CD1c-positive myeloid dendritic cell (primary cell): ENCODE data around the gene CFAP206.

Experiments used
- DNase-seq: peaks from one replicate; pipeline ENCODE4 v3.0.0-alpha.2; 2016; ENCODE audit errors: extremely low spot score

CFAP206 gene, protein sequence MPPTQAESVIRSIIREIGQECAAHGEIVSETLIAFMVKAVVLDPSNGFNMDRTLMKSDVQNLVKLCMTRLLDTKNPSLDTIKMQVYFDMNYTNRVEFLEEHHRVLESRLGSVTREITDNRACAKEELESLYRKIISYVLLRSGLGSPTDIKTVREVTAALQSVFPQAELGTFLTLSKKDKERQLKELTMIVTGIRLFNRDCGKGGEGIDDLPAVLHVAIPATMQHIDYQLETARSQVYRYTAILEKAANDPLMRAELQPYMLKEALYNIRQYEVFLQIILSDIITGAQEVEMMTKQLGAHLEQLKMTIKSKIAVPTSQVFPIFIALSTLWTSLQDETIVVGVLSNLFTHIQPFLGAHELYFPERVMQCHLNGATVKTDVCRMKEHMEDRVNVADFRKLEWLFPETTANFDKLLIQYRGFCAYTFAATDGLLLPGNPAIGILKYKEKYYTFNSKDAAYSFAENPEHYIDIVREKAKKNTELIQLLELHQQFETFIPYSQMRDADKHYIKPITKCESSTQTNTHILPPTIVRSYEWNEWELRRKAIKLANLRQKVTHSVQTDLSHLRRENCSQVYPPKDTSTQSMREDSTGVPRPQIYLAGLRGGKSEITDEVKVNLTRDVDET

DNA sequence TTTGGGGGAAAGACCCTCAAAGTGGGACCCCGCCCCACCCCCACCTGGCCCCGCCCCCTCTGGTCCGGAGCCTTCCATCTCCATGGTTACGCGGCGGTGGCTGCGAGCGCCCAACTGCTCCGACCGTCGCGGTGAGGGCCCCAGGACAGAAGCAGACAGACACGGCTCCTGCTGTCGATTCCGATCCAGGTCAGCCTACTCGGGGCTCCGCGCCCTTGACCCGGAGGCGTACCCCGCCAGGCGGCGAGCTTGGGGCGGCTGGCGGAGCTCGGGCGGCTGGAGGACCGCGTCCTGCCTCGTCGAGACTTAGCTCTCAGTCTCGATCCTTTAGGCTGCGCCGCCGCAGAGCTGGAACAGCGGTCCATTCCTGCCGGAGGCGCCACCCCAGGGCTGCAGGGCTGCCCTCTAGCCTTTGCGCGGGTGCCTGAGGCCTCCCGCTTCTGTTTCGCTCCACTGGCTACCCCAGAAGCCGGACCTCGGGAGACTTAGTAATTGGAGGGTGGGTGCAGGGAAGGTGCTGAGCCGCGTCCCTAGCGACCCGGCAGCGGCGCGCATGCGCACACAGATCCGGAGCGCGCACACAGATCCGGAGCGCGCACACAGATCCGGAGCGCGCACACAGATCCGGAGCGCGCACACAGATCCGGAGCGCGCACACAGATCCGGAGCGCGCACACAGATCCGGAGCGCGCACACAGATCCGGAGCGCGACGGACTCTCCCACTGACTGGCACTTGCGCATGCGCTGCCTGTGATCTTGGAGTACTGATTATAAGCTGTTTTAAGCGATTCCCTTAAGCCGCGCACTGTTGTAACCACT, at the start of gene CFAP206:
TSS of gene CFAP206 (plus strand) at position 72 of the 820 bp plus-strand sequence. CDS start 1,868 bp downstream, outside the sequence.
- DNase-seq = peak; percentile 89

DNA sequence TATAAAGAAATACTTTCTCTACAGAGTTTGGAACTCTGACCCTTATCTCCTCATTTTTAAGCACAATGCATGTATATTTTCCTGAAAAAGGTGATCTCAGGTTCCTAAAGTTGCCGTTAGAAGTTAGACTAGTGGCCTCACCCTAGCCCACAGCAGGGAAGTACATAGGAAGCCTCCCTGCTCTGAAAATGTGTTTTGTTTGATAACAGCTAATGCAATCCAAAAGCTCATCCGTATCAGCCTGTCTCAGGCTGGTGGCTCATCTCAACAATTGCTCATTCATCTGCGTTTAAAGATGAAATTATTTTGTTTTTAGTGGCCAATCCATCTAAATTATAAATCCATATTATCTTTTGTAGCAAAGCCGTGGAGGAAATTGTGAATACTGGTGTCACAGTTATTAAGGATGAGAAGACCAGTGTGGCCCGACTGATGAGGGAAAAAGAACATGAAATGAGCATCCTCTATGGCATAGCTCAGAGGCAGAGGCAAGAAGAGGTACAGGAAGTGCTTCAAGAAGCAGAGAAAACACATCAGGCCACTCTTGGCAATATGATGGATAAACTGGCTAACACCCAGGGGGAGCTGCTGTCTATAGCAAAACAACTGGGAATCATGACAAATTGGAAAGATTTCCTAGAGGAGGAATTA, 43.0 kb upstream of the CFAP206 start:
- no peak for DNase-seq

DNA sequence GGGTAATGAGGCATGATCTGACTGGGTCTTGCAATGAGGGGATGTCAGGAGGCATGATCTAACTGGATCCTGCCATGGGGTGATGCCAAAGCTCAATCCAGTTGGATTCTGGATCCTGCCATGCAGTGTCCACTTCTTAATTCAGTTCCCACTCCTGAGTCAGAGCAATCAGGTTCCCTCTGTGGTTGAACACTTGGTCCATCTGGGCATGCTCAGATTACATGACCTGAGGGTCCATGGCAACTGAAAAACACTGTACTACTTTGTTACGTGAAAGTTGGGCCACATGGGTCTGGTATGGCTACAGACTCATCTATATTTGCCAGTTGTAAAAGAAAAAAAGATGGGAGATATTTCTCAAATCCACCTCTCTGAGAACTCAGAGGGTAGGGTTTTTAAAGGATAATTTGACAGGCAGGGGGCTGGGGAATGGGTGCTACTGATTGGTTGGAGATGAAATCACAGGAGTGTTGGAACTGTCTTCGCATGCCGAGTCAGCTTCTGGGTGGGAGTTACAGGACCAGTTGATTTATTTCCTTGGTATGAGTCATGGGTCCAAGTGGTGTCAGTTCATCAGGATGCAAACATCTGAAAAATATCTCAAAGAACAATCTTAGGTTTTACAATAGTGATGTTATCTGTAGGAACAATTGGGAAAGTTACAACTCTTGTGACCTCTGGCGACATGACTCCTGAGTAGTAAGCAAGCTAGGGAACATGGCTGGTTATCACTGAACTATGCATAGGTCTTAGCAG, 41.5 kb upstream of the CFAP206 start:
- DNase-seq = no peak

DNA sequence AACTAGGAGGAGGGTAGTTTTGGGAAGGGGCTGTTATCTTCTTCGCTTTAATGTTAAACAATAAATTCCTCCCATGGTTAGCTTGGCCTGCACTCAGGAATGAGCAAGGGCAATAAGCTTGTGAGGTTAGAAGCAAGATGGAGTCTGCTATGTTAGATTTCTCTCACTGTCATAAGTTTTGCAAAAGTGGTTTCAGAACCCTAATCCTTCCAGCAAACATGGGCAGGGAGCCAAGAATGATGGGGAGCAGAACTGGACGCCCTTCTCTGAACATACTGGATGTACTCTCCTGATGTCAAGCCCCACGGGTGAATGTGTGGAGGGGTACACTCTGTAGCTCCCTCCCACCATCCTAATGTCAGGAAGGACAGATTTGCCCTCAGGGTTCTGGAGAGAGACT, 40.9 kb upstream of the CFAP206 start:
- no peak for DNase-seq

DNA sequence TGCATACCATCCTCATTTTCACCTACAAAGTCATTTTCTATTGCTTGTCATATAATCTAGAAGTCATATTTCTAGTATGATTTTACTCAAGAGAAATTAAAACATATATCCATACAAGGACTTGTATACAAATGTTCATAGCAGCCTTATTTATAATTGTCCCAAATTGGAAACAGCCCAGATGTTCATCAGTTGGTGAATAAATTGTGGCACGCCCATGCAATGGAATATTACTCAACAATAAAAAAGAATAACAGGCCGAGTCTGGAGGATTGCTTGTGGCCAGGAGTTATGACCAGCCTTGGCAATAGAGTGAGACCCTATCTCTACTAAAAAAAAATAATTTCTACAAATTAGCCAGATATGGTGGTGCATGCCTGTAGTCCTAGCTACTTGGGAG, 34.4 kb upstream of the CFAP206 start:
- DNase-seq = no peak

DNA sequence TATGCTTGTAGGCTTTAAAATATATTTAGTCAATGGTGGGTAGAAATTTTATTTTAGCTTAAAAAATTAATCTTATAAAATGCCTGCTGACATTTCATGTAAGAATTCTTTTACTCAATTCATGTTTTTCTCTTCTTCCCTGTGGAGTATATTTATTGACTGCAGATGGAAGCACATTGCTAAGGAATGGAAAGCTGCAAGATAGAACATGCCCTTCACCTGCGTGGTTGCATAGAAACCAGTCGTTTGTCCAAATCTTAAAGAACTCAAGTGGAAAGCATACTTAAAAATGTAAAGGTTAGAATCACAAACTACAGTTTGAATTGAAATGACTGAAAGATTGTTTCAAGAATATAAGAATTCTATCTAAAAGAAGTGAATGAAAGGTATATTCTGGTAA, 32.5 kb upstream of the CFAP206 start:
- no peak for DNase-seq

DNA sequence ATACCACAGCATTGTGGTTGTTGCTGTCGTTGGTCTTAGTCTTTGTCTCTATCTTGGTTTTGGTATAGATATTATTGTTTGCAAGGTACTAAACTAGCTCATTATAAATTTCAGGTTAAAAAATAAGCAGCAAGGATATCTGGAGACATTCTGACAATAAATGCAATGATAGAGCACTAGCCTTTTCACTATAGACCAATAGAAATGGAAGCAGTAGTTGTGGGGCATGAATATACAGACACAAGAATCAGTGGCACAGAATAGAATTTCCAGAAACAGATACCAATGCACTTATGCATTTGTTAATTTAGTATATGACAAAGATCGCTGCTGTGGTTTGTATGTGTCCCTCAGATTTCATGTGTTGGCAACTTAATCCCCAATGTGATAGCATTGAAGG, 31.1 kb upstream of the CFAP206 start:
- DNase-seq = no peak

DNA sequence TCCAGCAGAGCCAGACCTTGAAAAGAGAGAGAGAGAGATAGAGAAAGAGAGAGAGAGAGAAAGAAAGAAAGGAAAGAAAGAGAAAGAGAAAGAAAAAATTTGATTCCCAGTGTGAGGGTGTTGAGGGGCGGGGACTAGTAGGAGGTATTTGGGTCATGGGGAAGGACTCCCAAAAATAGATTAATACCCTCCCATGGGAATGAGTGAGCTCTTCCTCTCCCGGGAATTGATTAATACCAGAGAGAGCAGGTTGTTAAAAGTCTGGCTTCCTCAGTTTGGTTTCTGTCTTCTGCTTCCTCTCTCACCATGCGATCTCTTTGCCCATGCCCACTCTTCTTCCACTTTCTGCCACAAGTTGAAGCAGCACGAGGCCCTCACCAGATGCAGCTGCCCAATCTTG, 28.8 kb upstream of the CFAP206 start:
- no peak for DNase-seq

DNA sequence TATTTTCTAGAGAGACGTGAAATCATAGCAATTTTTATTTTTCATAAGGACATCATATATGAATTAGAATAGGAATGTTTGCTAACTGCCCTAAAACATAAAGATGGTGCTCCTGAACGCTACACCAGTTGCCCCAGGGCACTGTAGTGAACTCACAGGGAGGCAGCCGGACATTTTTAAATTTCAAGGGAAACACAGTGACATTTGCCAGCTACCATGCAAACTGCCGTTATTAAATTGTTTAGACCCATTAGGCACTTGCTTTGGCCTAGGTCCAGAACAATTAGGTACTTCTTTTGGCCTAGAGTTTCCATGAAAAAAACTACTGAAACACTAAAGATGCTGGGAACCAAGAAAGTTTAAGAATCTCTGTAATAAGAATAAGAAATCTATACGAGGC, 24.9 kb upstream of the CFAP206 start:
- DNase-seq = no peak

DNA sequence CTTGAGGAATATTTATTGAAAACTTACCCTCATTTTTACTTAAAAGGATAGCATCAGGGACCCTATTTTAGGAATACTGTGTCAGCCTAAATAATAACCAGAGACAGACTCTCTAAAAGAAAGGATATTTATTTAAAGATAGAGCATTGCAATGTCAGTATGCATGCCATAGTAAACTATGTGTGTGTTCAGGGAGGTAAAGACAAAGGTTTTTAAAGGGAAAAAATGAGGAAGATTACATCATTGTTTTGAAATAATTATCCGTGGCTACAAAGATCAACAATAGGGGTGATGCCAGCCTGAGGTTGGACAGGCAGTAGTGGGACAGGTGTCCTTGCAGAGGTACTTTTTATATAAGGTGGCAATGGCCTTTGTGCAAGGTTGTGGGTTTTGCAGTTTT, 23.7 kb upstream of the CFAP206 start:
- no peak for DNase-seq

DNA sequence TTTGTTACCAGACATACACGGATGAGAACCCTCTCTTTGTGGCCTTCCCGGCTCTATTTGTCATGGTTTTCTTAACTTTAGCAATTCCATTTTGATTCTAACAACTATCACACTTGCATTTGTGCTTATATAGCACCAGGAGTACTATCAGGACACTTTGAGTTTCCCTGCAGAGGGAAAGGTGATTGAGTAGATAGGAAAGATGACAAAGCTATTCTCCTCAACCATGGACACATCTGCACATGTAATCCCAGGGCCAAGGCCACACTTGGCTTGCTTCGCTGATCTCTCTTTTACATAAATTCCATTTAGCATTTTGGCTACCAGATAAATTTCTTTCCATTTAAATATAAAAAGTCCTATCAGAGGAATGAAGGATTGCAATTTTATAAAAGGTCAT, 23.3 kb upstream of the CFAP206 start:
- DNase-seq = no peak

DNA sequence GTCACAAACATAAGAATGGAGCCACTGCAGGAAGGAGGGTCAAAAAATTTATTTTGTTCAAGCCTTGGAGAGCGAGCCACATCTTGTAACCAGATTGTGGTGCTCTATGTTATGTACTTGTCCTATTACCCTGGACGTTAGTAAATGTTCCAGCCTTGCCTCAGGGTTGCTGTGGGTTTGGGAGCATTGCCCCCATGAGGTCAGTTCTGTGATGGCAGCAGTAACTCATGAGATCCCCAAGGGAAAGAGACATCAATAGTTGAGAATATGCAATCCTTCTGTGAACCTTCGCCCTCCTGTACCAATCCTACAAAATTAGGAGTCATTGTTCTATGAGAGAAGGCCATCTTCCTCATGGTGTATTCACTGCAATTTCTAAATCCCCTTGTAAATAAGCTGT, 16.4 kb upstream of the CFAP206 start:
- DNase-seq = no peak

DNA sequence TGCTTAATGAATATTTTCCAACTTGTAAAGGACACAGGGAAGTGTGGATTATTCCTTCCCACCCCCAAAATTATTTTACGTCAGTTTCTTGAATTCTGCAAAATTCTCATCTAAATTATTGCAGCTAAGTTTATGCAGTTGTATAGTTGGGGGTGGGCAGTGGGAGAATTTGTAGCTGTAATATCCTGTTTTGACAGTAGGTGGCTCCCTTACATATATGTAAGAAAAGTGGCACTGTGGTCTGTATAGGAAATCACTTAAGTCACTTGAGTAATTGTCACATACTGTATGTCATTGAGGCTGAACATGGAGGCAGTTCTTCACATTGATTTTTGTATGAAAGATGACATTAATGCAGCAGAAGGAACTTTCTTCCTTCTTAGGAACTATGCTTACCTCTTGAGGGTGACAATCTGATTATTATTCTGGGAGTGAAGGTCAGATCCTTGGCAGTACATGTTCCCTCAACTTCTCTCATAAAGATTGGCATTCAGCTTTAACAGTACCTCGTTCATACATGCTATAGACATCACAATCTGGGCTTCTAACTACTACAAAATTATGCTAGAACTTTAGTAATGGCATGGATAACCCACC, 14.6 kb upstream of the CFAP206 start:
- peak; percentile 78 for DNase-seq

DNA sequence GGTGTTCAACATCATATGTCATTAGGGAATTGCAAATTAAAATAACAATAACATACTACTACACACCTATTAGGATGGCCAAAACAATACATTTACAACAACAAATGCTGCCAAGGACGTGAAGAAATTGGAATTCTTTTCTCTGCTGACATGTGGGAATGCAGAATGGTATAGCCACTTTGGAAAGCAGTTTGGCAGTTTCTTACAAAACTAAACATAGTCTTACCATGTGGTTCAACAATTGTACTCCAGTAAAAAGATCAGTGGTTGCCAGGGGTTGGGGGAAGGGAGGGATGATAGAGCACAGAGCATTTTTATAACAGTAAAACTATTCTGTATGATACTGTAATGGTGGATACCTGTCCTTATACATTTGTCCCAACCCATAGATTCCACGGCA, 12.3 kb upstream of the CFAP206 start:
- DNase-seq = no peak

DNA sequence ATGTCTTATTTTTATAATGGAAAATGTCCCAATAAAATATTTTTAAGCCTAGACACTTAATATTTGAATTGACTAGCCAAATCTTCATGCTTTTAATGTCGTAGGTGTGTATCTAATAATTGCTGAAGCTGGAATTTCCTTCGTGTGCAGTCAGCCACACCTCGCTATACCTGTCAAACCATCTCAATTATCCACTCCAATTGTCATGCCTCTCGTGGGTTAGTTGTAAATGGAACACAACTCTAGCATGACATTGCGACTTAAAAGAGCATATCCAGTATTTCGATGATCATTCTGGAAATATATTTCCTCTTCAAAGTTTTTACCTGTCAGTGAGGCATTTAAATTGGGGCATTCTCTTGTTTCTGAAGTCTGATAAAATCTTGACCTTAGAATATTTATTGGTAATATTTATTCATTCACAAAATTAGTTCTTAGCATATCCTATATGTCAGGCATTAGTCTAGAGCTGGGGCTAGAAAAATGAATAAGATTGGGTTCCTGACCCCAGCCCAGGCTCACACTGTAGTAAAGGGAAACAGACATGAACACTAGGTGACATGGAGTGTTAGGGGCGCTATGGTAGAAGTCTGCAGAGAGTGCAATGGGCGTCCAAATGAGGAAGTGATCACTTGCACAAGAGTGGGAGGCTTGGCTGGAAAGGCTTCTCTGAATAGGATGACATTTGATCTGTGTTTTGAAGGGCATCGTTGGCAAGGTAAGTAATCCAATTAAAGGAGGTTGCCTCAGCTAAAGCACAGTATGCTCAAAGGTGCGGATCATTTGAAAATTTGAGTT, 11.0 kb upstream of the CFAP206 start:
- peak; percentile 58 for DNase-seq

DNA sequence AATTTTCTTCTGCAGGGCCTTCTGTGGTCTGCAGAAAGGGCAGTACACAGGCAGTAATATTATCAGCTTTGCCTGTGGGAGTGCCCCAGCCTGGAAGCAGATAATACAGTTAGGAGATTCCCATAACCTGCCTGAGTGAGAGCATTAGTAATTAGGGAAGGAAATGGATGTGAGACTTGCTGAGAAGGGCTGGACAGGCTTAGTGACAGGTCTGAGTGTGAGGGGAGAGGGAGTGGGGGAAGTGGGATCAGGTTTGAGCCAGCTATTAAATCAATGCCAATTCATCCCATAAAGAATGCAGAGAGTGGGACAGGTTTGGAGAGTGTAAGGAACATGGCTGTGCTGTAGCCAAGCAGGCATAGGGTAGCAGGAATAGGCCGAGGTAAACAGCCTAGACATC, 10.1 kb upstream of the CFAP206 start:
- DNase-seq = no peak

DNA sequence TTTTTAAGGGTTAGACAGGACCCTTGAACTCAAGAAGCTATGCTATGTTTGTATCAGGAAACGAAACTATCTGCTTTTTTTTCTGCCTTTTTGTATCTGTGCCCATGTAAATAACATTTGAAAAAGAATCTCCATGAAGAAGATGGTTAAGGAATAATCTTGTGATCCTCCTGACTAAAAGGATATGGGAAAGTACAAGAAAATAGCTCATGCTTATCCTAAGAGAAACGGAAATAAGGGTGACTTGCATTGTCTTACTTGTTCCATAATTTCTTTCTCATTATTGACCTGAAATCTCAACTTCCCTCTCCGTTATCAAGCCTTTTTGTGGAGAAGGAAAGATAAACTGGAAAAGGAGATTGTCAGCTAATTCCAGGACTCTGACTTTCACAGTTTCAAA, 5.9 kb upstream of the CFAP206 start:
- DNase-seq = no peak

DNA sequence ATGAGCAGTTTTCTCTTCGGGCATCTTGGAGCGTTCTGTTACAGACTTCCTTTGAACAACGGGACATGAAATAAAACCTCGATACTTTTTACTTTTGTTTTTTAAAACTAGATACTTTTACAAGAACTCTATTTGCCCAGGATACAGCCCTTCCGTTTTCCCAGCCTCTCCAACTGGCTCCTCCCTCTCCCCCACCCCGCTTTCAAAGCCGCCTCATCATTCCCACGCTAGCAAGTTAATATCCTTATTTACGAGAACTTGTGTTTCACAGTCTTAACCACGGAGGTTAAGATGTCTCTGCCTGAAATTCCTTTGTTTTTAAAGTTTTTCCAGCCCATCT, 241 bp upstream of the CFAP206 start:
- peak; percentile 52 for DNase-seq

DNA sequence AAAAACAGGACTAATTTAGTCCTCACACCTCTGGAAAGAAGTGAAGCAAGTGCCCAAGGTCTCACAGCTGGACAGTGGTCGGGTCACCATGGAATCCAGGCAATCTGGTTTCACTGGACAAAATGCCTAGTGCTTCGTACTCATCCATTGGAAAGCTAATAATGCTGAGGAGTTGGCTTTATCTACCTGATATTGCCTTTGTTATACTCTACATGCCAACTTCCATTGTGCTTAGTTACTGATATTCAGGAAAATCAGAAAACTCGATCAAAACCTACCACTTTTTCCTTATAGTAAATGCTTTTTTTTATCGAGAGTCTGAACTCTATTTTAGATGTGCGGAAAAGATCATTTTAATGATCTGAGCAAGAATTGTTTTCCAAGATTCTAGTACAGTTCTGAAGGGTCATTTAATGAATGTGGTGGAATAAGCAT, 966 bp downstream of the CFAP206 start:
- no peak for DNase-seq

DNA sequence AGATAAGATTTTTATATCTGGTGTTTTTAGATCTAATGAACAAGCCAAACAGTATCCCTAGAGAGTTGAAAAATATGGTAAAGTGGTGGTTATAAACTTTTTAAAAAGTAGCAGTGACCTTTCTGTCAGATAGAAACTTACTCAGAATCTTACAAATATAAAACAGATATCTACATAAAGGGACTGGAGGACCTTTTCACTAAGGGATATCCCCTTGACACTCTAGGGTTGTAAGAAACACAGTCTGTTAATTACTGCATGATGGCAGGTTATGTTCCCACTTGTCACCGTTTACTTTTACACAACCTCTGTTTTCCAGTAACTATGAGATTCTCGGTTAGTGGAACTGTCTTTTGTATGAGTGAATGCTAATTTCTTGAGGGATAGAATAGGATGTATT, 11.5 kb downstream of the CFAP206 start:
- DNase-seq = no peak
